MCF 10A (cell line): ENCODE data around the gene ZKSCAN4. TPM values are rescaled to one million over a fixed set of nuclear protein-coding genes. Genes with fewer than 3 reads are reported as not detected.

Experiments
- BruUV-seq: library from RNA; stranded (reverse); fragments of 400-500 nt; replicated peaks from 2 replicates; lab custom pipeline; 2021; lab: Mats Ljungman, UMichigan
- CTCF ChIA-PET: fragments of 300-600 bp; sonication (Branson Sonifier 250); formaldehyde crosslinking; extraction: SDS; loops from one replicate; lab custom pipeline; 2021; ENCODE audit warnings: antibody characterized with exemption, inconsistent platforms; lab: Yijun Ruan, JAX
- POLR2A ChIA-PET: fragments of 300-600, 350-650 bp; sonication (Branson Sonifier 250); formaldehyde crosslinking; extraction: SDS; loops from one replicate; lab custom pipeline; 2020; ENCODE audit warnings: antibody characterized with exemption, inconsistent platforms; lab: Yijun Ruan, JAX
- DNase-seq: peaks from one replicate; pipeline ENCODE4 v3.0.0-alpha.2; 2018; ENCODE audit not compliant: unreplicated experiment
- H3K27ac Mint-ChIP-seq: one replicate; pipeline ENCODE4 v1.8.0; 2022; ENCODE audit warnings: mild to moderate bottlenecking, low read depth, mixed read lengths; ENCODE audit not compliant: unreplicated experiment
- H3K27me3 Mint-ChIP-seq: one replicate; pipeline ENCODE4 v1.8.0; 2022; ENCODE audit warnings: mixed read lengths; ENCODE audit not compliant: insufficient read depth, unreplicated experiment
- H3K36me3 Mint-ChIP-seq: one replicate; pipeline ENCODE4 v1.8.0; 2022; ENCODE audit warnings: mild to moderate bottlenecking, moderate library complexity, mixed read lengths; ENCODE audit not compliant: insufficient read depth, unreplicated experiment
- H3K4me1 Mint-ChIP-seq: one replicate; pipeline ENCODE4 v1.8.0; 2022; ENCODE audit warnings: mixed read lengths; ENCODE audit not compliant: insufficient read depth, unreplicated experiment
- H3K4me3 Mint-ChIP-seq: one replicate; pipeline ENCODE4 v1.8.0; 2022; ENCODE audit warnings: mild to moderate bottlenecking, moderate library complexity, mixed read lengths; ENCODE audit not compliant: unreplicated experiment
- H3K9me3 Mint-ChIP-seq: one replicate; pipeline ENCODE4 v1.8.0; 2022; ENCODE audit warnings: mixed read lengths; ENCODE audit not compliant: unreplicated experiment
- CTCF ChIP-seq: fragments of 200-600 bp; IDR thresholded peaks from one replicate; pipeline ENCODE4 v1.8.0; 2022; ENCODE audit warnings: antibody characterized with exemption, mild to moderate bottlenecking; ENCODE audit not compliant: unreplicated experiment
- intact Hi-C: fragments of 100-400 bp; cut with micrococcal nuclease; formaldehyde crosslinking; loops from 2 replicates; pipeline ENCODE4 v1.14.1; 2022
- total RNA-seq: library from RNA; stranded (reverse); gene quantifications from 2 replicates; pipeline ENCODE4 v1.2.3, GENCODE V29; 2022

Gene ZKSCAN4
- total RNA-seq, 1 experiment from 2014 or later: 3.3 TPM

GRCh38 chr6:28254121-28254519 lies 2.1 kb upstream of the ZKSCAN4 start:
- TF ChIP-seq CTCF: no peak
- POLR2A ChIA-PET: interaction anchor here (5.1 to 5.3 kb wide), 2 partner anchors 13 to 112 kb away, joined by 48 to 99 read pairs; partner anchors contain the start of genes ZKSCAN8 and ZSCAN26
- Mint-ChIP-seq H3K27me3 (no peaks in the 10 kb centered on the region), H3K36me3 (peaks cover 10% of the 10 kb centered on the region), H3K27ac (no peak overlapping the region), H3K4me1 (peaks cover 7% of the 10 kb centered on the region), H3K9me3 (no peaks in the 10 kb centered on the region), H3K4me3 (no peak overlapping the region)
- intact Hi-C loops: no loop called here
- CTCF ChIA-PET: interaction anchor here (1.0 kb wide), 1 partner anchor 10 kb away, joined by 3 read pairs; no protein-coding TSS in a partner anchor
- no TSS peak for BruUV-seq
- DNase-seq: no peak

- Mint-ChIP-seq H3K36me3 (peaks cover 30% of the 10 kb centered on the region), H3K4me1 (peaks cover 7% of the 10 kb centered on the region), H3K27me3 (no peaks in the 10 kb centered on the region), H3K4me3 (peak overlapping the region; percentile 93), H3K9me3 (no peaks in the 10 kb centered on the region), H3K27ac (peak overlapping the region; percentile 83)
- no peak for DNase-seq
- intact Hi-C loops: loop anchor here (1.0 kb wide), 3 partner anchors 16 to 98 kb away; partner anchors contain the start of genes ZKSCAN3, ZSCAN26 and ZSCAN9
- BruUV-seq: TSS peak; percentile 39
- TF ChIP-seq CTCF: no peak
- CTCF ChIA-PET: interaction anchor here (0.5 to 1.4 kb wide), 3 partner anchors 13 to 104 kb away, joined by 3 to 5 read pairs (median 5); no protein-coding TSS in a partner anchor
- POLR2A ChIA-PET: interaction anchor here (0.7 to 5.3 kb wide), 20 partner anchors 16 to 151 kb away, joined by 3 to 99 read pairs (median 6); partner anchors contain the start of genes PGBD1, ZKSCAN3, ZKSCAN8 and ZSCAN26
These were observed 434 bp downstream of the ZKSCAN4 start for GRCh38 chr6:28251661-28252008.

GRCh38 chr6:28250747-28251146 lies 1.3 kb downstream of the ZKSCAN4 start:
- no peak overlapping the region for H3K27ac Mint-ChIP-seq
- no TSS peak for BruUV-seq
- H3K36me3 Mint-ChIP-seq: peaks cover 39% of the 10 kb centered on the region
- ChIA-PET CTCF (interaction anchor here (0.7 to 1.4 kb wide), 2 partner anchors 105 to 108 kb away, joined by 3 to 5 read pairs; no protein-coding TSS in a partner anchor), POLR2A (interaction anchor here (0.7 to 5.3 kb wide), 5 partner anchors 17 to 109 kb away, joined by 3 to 99 read pairs (median 11); partner anchors contain the start of genes ZKSCAN3, ZKSCAN8 and ZSCAN26)
- intact Hi-C loops: no loop called here
- H3K4me3 Mint-ChIP-seq: peak overlapping the region; percentile 93
- H3K9me3 Mint-ChIP-seq: no peaks in the 10 kb centered on the region
- no peaks in the 10 kb centered on the region for H3K27me3 Mint-ChIP-seq
- peaks cover 7% of the 10 kb centered on the region for H3K4me1 Mint-ChIP-seq
- DNase-seq: no peak
- TF ChIP-seq CTCF: no peak

- BruUV-seq: no TSS peak
- no peak overlapping the region for H3K4me3 Mint-ChIP-seq
- H3K27me3 Mint-ChIP-seq: no peaks in the 10 kb centered on the region
- ChIA-PET POLR2A (no interaction called here), CTCF (no interaction called here)
- H3K36me3 Mint-ChIP-seq: peaks cover 57% of the 10 kb centered on the region
- intact Hi-C loops: no loop called here
- DNase-seq: no peak
- no peaks in the 10 kb centered on the region for H3K9me3 Mint-ChIP-seq
- TF ChIP-seq CTCF: no peak
- H3K27ac Mint-ChIP-seq: no peak overlapping the region
- peaks cover 7% of the 10 kb centered on the region for H3K4me1 Mint-ChIP-seq
These were observed 3.2 kb downstream of the ZKSCAN4 start for GRCh38 chr6:28248916-28249315.
